HCT116 (cell line): ENCODE measurements around the gene FAM174A.

Source experiments
- CEBPB ChIP-seq: IDR thresholded peaks from 2 replicates; pipeline ENCODE4 v1.6.1; 2012; ENCODE audit warnings: low read depth
- EGR1 ChIP-seq: IDR thresholded peaks from 2 replicates; pipeline ENCODE4 v1.6.1; 2012; ENCODE audit warnings: low read depth
- ELF1 ChIP-seq: IDR thresholded peaks from 2 replicates; pipeline ENCODE4 v1.6.1; 2012; ENCODE audit warnings: low read depth, borderline replicate concordance
- POLR2A ChIP-seq: IDR thresholded peaks from 2 replicates; pipeline ENCODE4 v1.7.0; 2011; ENCODE audit warnings: borderline replicate concordance; ENCODE audit not compliant: insufficient read depth, insufficient read length; ENCODE audit errors: extremely low read depth
- POLR2AphosphoS5 ChIP-seq: IDR thresholded peaks from 2 replicates; pipeline ENCODE4 v1.6.1; 2011; ENCODE audit warnings: mild to moderate bottlenecking, low read depth, low read length, moderate library complexity
- SIN3A ChIP-seq: IDR thresholded peaks from 2 replicates; pipeline ENCODE4 v1.6.1; 2012; ENCODE audit warnings: low read depth
- SP1 ChIP-seq: IDR thresholded peaks from 2 replicates; pipeline ENCODE4 v1.6.1; 2012; ENCODE audit warnings: low read depth
- SRF ChIP-seq: IDR thresholded peaks from 2 replicates; pipeline ENCODE4 v1.6.1; 2012; ENCODE audit warnings: low read depth
- YY1 ChIP-seq: IDR thresholded peaks from 2 replicates; pipeline ENCODE4 v1.6.1; 2011; ENCODE audit warnings: low read length, low read depth, moderate library complexity, mild to moderate bottlenecking; ENCODE audit not compliant: insufficient replicate concordance; ENCODE audit errors: extremely low read depth
- ZFX ChIP-seq: fragments of 450-650 bp; IDR thresholded peaks from 2 replicates; pipeline ENCODE4 v1.6.1; 2017
- ZNF274 ChIP-seq: fragments of 200-500 bp; sonication (Bioruptor generic); IDR thresholded peaks from 2 replicates; pipeline ENCODE4 v1.6.1; 2014; ENCODE audit warnings: mild to moderate bottlenecking, low read depth, low read length, inconsistent platforms
- TF ChIP-seq, protein P1 (sequence below), 3 experiments: fragments of 200-600 bp in 1 of 3; sonication (generic) in 1 of 3; IDR thresholded peaks in 2 of 3; conservative IDR thresholded peaks in 1 of 3; 2 replicates each; pipeline ENCODE4 v1.5.1; 2012 to 2017; ENCODE audit warnings: low read depth in 2 of 3, low read length in 2 of 3, antibody characterized with exemption in 1 of 3, borderline replicate concordance in 1 of 3, control low read depth in 1 of 3, mild to moderate bottlenecking in 1 of 3, mixed read lengths in 1 of 3, mixed run types in 1 of 3, moderate library complexity in 1 of 3; ENCODE audit not compliant: insufficient read depth in 1 of 3
- TF ChIP-seq, protein P2 (sequence below): IDR thresholded peaks from 2 replicates; pipeline ENCODE4 v1.6.1; 2012; ENCODE audit warnings: low read depth
- TF ChIP-seq, protein P3 (sequence below): IDR thresholded peaks from 2 replicates; pipeline ENCODE4 v1.6.1; 2012

DNA sequence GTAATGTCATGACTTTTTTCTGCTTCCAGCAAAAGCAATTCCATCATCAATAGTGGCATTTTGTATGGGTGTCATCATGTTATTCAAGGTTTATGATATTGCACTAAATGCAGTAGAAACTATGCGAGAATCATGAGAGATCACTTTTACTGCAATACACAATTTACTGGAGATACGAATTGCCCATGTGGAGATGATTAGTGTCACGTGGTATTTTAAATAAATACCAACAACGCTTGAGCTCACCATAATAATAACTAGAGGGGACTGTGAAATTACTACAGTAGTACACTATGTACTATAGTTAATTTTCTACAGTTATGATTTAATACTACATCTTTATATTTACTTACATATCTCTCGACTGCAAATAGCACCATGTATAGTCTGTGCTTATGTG lies 49.7 kb downstream of the FAM174A start:
- TF ChIP-seq, protein P1, sequence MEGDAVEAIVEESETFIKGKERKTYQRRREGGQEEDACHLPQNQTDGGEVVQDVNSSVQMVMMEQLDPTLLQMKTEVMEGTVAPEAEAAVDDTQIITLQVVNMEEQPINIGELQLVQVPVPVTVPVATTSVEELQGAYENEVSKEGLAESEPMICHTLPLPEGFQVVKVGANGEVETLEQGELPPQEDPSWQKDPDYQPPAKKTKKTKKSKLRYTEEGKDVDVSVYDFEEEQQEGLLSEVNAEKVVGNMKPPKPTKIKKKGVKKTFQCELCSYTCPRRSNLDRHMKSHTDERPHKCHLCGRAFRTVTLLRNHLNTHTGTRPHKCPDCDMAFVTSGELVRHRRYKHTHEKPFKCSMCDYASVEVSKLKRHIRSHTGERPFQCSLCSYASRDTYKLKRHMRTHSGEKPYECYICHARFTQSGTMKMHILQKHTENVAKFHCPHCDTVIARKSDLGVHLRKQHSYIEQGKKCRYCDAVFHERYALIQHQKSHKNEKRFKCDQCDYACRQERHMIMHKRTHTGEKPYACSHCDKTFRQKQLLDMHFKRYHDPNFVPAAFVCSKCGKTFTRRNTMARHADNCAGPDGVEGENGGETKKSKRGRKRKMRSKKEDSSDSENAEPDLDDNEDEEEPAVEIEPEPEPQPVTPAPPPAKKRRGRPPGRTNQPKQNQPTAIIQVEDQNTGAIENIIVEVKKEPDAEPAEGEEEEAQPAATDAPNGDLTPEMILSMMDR (IDR thresholded peaks at IDR 0.05 in 2 of 3, conservative IDR thresholded peaks at IDR 0.05 in 1 of 3; ENCODE audit: borderline replicate concordance in 1 of 3, insufficient read depth in 1 of 3, low read depth in 2 of 3, low read length in 2 of 3) = no peak
- no peak for TF ChIP-seq POLR2A
- TF ChIP-seq SP1 = no peak
- TF ChIP-seq ELF1 = no peak
- no peak for TF ChIP-seq SIN3A
- TF ChIP-seq, protein P2, sequence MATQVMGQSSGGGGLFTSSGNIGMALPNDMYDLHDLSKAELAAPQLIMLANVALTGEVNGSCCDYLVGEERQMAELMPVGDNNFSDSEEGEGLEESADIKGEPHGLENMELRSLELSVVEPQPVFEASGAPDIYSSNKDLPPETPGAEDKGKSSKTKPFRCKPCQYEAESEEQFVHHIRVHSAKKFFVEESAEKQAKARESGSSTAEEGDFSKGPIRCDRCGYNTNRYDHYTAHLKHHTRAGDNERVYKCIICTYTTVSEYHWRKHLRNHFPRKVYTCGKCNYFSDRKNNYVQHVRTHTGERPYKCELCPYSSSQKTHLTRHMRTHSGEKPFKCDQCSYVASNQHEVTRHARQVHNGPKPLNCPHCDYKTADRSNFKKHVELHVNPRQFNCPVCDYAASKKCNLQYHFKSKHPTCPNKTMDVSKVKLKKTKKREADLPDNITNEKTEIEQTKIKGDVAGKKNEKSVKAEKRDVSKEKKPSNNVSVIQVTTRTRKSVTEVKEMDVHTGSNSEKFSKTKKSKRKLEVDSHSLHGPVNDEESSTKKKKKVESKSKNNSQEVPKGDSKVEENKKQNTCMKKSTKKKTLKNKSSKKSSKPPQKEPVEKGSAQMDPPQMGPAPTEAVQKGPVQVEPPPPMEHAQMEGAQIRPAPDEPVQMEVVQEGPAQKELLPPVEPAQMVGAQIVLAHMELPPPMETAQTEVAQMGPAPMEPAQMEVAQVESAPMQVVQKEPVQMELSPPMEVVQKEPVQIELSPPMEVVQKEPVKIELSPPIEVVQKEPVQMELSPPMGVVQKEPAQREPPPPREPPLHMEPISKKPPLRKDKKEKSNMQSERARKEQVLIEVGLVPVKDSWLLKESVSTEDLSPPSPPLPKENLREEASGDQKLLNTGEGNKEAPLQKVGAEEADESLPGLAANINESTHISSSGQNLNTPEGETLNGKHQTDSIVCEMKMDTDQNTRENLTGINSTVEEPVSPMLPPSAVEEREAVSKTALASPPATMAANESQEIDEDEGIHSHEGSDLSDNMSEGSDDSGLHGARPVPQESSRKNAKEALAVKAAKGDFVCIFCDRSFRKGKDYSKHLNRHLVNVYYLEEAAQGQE = no peak
- TF ChIP-seq POLR2AphosphoS5 = no peak
- TF ChIP-seq, protein P3, sequence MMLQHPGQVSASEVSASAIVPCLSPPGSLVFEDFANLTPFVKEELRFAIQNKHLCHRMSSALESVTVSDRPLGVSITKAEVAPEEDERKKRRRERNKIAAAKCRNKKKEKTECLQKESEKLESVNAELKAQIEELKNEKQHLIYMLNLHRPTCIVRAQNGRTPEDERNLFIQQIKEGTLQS = no peak
- TF ChIP-seq ZNF274 = no peak
- TF ChIP-seq ZFX = no peak
- no peak for TF ChIP-seq CEBPB
- no peak for TF ChIP-seq SRF
- no peak for TF ChIP-seq EGR1
- TF ChIP-seq YY1 = no peak
